Embryonic facial prominence (tissue), 1 donor: ENCODE results near the gene PLCG1.
"Not testable (repeated sequence)": the region's sequence is repeated elsewhere in the genome, so short reads cannot be mapped to it uniquely, and the experiment has no call there.

ENCODE experiments used
- DNase-seq: peaks from one replicate; pipeline ENCODE4 v3.0.0-alpha.2; 2016; ENCODE audit errors: extremely low spot score

The PLCG1 gene

DNA sequence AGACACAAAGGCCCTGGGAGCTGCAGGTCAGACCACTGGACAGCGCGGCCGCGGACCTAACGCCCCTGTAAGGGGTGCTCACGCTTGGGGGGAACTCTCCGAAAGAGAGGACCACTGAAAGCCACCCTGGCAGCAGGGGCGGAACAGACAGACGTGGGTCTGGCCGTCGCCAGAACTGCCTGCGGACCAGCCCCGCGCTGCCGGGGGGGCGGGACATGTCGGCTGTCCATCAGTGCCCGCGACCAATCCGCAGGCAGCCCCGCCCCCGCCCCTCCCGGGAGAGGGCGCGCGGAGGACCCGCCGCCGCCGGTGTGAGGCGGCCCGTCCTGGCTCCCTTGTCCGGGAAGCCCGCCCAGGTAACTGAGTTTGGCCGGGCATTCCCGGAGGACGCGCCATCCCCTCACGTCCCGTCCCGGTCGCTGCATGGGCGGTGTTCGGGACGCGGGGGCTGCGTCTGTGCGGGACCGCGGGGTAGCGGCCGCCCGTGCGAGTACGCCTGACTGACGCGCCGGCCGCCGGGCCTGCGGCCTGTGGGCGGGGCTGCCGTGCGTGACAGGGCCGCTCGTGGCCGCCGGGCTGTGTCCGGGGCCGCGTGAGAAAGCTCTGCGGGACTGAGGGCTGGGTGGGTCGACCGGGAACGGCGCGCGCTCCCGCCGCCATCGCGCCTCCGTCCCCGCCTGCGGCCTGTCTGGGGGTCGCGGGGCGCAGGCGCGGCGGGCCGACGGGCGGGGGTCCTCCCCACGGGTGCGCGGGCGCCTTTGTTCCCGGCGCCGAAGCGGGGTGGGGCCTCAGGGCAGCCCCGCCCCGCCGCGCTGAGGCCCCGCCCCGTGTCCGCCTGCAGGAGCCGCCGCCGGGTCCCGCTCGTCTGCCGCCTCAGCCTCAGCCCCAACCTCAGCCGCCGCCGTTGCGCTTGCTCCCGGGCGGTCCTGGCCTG is at the start of gene PLCG1:
Gene PLCG1, plus strand, starts transcription at position 864 of the 934 bp plus-strand sequence. CDS start 99 bp downstream, outside the sequence.
- peak; percentile 74 for DNase-seq

- DNase-seq = no peak
Observed at GRCh38 chr20:41087777-41088176, 49.6 kb upstream of the PLCG1 start.

DNA sequence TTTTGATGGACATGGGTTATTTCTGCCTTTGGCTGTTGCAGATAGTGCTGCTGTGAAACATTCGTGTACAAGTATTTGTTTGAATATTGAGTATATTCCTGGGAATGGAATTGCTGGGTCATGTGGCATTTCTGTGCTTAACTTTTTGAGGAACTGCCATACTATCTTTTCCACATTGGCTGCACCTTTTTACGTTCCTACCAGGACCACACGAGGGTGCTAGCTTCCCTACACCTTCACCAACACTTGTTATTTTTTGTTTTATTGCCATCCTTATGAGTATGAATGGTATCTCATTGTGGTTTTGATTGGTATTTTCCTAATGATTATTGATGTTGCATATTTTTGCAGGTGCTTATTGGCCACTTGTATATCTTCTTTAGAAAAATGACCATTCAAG is 47.8 kb upstream of the PLCG1 start:
- no peak for DNase-seq

GRCh38 chr20:41091927-41092326 is 45.4 kb upstream of the PLCG1 start:
- DNase-seq = no peak

DNA sequence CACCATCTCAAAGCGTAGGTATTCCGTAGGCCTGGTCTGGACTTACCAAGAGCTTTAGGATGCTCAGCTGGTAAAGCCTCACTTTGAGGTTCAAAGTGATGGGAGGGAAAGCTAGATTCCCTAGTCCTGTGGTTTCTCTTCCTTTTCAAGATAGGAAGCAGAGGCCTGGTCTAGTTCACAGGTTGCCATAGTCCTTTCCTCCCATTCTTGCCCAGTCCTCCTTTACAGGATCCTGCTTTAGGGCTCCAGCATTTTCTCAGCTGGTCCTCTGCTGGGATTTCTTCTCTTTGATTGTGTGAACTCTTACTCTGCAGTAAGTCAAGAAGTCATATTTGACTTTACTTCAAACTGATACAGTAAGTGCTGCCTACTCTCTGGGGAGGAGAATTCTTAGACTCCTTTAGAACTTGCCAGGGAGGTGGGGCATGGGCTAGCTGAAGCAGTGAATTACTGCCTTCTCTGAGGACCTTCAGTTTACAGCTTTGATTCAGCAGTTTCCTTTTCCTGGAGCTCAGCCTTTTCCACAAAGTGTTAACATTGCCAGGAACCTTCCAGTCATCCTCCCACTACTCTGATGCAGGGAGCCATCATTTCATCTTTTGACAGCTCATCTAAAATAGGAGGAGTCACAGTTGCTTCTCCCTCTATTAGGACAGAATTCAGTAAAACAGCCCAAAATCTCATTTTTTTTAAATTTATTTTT is 42.8 kb upstream of the PLCG1 start:
- DNase-seq = no peak

- no peak for DNase-seq
Observed at GRCh38 chr20:41095110-41095969, 42.0 kb upstream of the PLCG1 start.

GRCh38 chr20:41098703-41099250 is 38.6 kb upstream of the PLCG1 start:
- no peak for DNase-seq

DNA sequence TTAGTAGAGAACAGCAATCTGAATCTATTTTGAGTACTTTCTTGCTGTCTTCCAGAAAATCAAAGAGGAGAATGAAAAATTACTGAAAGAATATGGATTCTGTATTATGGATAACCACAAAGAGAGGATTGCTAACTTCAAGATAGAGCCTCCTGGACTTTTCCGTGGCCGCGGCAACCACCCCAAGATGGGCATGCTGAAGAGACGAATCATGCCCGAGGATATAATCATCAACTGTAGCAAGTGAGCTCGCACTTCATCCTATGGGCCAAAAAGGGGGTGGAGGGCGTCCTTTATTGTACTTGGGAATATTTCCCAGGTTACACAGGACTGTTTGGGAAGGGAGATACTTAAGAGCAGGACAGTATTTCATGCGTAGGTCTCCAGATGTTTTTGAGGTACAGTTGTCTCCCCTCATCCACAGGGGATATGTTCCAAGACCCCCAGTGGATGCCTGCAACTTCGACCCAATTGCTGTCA is 37.3 kb upstream of the PLCG1 start:
- no peak for DNase-seq

- DNase-seq = no peak
Observed at GRCh38 chr20:41101660-41102059, 35.7 kb upstream of the PLCG1 start.

- no peak for DNase-seq
Observed at GRCh38 chr20:41108531-41108930, 28.8 kb upstream of the PLCG1 start.

GRCh38 chr20:41110012-41110411 is 27.3 kb upstream of the PLCG1 start:
- DNase-seq = no peak

- no peak for DNase-seq
Observed at GRCh38 chr20:41110930-41111577, 26.3 kb upstream of the PLCG1 start.

GRCh38 chr20:41111578-41111951 is 25.8 kb upstream of the PLCG1 start:
- DNase-seq = no peak

- no peak for DNase-seq
Observed at GRCh38 chr20:41116282-41116956, 20.9 kb upstream of the PLCG1 start.

DNA sequence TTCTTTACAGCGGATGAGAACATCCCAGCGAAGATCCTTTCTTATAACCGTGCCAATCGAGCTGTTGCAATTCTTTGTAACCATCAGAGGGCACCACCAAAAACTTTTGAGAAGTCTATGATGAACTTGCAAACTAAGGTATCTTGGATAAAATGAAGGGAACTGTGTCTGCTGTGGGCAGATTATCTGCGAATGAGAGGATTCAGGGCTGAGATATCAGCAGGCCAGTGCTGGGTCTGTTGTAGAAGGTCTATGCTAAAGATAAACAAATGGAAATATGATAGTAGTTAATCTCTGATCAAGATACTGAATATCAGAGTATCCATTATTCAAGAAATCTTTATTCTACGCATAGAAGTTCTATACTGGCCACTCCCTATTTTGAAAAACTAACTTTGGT is 19.2 kb upstream of the PLCG1 start:
- not testable (repeated sequence) for DNase-seq

GRCh38 chr20:41118632-41119031 is 18.7 kb upstream of the PLCG1 start:
- DNase-seq = no peak

DNA sequence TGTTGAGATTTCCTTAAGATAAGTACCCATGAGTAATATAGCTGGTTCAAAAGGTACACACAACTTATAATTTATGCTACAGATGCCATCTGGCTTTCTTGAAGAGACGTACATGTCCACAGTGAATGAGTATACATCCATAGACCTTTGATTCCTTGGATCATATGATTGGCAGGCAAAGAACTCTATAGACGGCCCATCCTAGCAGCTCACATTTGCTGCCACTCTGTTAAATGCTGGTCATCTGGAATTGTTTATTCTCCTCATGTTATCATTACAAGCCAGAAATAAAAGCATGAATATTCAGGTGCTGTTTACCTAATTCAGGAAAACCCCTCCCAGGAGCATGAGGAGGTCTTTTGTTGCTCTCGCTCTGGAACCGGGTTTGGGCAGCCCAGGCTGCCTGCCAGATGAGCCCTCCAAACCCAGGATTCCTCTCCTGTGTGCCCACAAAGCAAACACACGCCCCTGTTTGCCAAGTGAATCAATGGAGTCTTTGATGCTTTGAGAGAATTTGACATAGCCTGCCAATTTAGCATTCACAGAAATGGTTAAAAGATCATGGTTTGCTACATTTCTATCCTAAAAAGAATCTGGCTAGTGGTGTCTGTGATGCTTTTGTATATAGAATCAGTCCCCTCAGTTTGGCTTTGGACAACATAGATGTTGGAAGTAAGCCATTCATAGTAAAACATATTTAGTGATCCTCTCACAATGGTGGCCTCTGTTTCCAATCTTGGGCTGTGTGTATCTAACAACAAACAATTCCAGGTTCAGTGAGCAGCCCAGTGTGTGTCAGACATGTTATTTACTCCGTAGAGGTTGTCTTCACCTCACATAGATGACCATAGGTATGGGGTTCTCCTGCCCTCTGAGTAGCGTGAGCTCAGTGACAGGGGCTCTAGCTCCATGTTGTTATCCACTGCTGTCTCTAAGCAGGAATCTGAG is 17.5 kb upstream of the PLCG1 start:
- DNase-seq = no peak

GRCh38 chr20:41121399-41121798 is 15.9 kb upstream of the PLCG1 start:
- DNase-seq = no peak

DNA sequence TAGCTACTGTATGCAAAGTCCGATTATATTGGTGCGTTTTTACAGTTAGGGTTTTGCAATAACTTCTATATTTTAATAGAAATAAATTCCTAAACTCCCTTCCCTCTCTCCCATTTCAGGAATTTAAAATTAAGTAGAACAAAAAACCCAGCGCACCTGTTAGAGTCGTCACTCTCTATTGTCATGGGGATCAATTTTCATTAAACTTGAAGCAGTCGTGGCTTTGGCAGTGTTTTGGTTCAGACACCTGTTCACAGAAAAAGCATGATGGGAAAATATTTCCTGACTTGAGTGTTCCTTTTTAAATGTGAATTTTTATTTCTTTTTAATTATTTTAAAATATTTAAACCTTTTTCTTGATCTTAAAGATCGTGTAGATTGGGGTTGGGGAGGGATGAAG is 13.7 kb upstream of the PLCG1 start:
- DNase-seq = no peak
